ENCODE data around the gene SLC7A5.

SLC7A5 gene

GRCh38 chr16:87897521-87898505, 28.5 kb upstream of the SLC7A5 start:
- TF ChIP-seq TEAD4 (IDR thresholded peaks at IDR 0.05) (no peak), TAF1 (IDR thresholded peaks at IDR 0.05; ENCODE audit: low read depth) (no peak), NFIC (IDR thresholded peaks at IDR 0.05) (no peak), CREB1 (IDR thresholded peaks at IDR 0.05; ENCODE audit: low read depth) (no peak), TCF12 (IDR thresholded peaks at IDR 0.05; ENCODE audit: low read depth) (no peak), FOXM1 (IDR thresholded peaks at IDR 0.05; ENCODE audit: borderline replicate concordance, low read depth) (no peak), CEBPB (IDR thresholded peaks at IDR 0.05) (no peak), ZBTB7A (IDR thresholded peaks at IDR 0.05; ENCODE audit: low read depth) (no peak), EGR1 (IDR thresholded peaks at IDR 0.05) (no peak), EP300 (IDR thresholded peaks at IDR 0.05; ENCODE audit: borderline replicate concordance) (no peak), RAD21 (IDR thresholded peaks at IDR 0.05; ENCODE audit: low read depth) (no peak), YY1 (IDR thresholded peaks at IDR 0.05; ENCODE audit: low read depth) (no peak)
- TF ChIP-seq, protein P1, sequence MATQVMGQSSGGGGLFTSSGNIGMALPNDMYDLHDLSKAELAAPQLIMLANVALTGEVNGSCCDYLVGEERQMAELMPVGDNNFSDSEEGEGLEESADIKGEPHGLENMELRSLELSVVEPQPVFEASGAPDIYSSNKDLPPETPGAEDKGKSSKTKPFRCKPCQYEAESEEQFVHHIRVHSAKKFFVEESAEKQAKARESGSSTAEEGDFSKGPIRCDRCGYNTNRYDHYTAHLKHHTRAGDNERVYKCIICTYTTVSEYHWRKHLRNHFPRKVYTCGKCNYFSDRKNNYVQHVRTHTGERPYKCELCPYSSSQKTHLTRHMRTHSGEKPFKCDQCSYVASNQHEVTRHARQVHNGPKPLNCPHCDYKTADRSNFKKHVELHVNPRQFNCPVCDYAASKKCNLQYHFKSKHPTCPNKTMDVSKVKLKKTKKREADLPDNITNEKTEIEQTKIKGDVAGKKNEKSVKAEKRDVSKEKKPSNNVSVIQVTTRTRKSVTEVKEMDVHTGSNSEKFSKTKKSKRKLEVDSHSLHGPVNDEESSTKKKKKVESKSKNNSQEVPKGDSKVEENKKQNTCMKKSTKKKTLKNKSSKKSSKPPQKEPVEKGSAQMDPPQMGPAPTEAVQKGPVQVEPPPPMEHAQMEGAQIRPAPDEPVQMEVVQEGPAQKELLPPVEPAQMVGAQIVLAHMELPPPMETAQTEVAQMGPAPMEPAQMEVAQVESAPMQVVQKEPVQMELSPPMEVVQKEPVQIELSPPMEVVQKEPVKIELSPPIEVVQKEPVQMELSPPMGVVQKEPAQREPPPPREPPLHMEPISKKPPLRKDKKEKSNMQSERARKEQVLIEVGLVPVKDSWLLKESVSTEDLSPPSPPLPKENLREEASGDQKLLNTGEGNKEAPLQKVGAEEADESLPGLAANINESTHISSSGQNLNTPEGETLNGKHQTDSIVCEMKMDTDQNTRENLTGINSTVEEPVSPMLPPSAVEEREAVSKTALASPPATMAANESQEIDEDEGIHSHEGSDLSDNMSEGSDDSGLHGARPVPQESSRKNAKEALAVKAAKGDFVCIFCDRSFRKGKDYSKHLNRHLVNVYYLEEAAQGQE (IDR thresholded peaks at IDR 0.05; ENCODE audit: low read depth): no peak
- TF ChIP-seq, protein P2, sequence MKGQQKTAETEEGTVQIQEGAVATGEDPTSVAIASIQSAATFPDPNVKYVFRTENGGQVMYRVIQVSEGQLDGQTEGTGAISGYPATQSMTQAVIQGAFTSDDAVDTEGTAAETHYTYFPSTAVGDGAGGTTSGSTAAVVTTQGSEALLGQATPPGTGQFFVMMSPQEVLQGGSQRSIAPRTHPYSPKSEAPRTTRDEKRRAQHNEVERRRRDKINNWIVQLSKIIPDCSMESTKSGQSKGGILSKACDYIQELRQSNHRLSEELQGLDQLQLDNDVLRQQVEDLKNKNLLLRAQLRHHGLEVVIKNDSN (IDR thresholded peaks at IDR 0.05): no peak
- TF ChIP-seq, protein P3, sequence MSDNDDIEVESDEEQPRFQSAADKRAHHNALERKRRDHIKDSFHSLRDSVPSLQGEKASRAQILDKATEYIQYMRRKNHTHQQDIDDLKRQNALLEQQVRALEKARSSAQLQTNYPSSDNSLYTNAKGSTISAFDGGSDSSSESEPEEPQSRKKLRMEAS (IDR thresholded peaks at IDR 0.05): no peak

- no peak for TF ChIP-seq EGR1 (IDR thresholded peaks at IDR 0.05)
- no peak for TF ChIP-seq RAD21 (IDR thresholded peaks at IDR 0.05; ENCODE audit: low read depth)
- TF ChIP-seq NFIC (IDR thresholded peaks at IDR 0.05): no peak
- no peak for TF ChIP-seq YY1 (IDR thresholded peaks at IDR 0.05; ENCODE audit: low read depth)
- no peak for TF ChIP-seq TCF12 (IDR thresholded peaks at IDR 0.05; ENCODE audit: low read depth)
- TF ChIP-seq, protein P1 (IDR thresholded peaks at IDR 0.05; ENCODE audit: low read depth): no peak
- TF ChIP-seq TEAD4 (IDR thresholded peaks at IDR 0.05): no peak
- TF ChIP-seq TAF1 (IDR thresholded peaks at IDR 0.05; ENCODE audit: low read depth): no peak
- no peak for TF ChIP-seq CEBPB (IDR thresholded peaks at IDR 0.05)
- TF ChIP-seq FOXM1 (IDR thresholded peaks at IDR 0.05; ENCODE audit: borderline replicate concordance, low read depth): no peak
- TF ChIP-seq, protein P3 (IDR thresholded peaks at IDR 0.05): no peak
- TF ChIP-seq EP300 (IDR thresholded peaks at IDR 0.05; ENCODE audit: borderline replicate concordance): no peak
- TF ChIP-seq ZBTB7A (IDR thresholded peaks at IDR 0.05; ENCODE audit: low read depth): no peak
- no peak for TF ChIP-seq CREB1 (IDR thresholded peaks at IDR 0.05; ENCODE audit: low read depth)
- TF ChIP-seq, protein P2 (IDR thresholded peaks at IDR 0.05): no peak
Measured at GRCh38 chr16:87895641-87896141, 26.4 kb upstream of the SLC7A5 start.

GRCh38 chr16:87891764-87892163, 22.5 kb upstream of the SLC7A5 start:
- TF ChIP-seq YY1 (IDR thresholded peaks at IDR 0.05; ENCODE audit: low read depth) (no peak), TAF1 (IDR thresholded peaks at IDR 0.05; ENCODE audit: low read depth) (no peak), CREB1 (IDR thresholded peaks at IDR 0.05; ENCODE audit: low read depth) (no peak), EP300 (IDR thresholded peaks at IDR 0.05; ENCODE audit: borderline replicate concordance) (no peak), TEAD4 (IDR thresholded peaks at IDR 0.05) (no peak), EGR1 (IDR thresholded peaks at IDR 0.05) (no peak), ZBTB7A (IDR thresholded peaks at IDR 0.05; ENCODE audit: low read depth) (no peak), FOXM1 (IDR thresholded peaks at IDR 0.05; ENCODE audit: borderline replicate concordance, low read depth) (no peak), CEBPB (IDR thresholded peaks at IDR 0.05) (no peak), TCF12 (IDR thresholded peaks at IDR 0.05; ENCODE audit: low read depth) (no peak), RAD21 (IDR thresholded peaks at IDR 0.05; ENCODE audit: low read depth) (no peak)
- TF ChIP-seq, protein P2 (IDR thresholded peaks at IDR 0.05): no peak
- TF ChIP-seq, protein P3 (IDR thresholded peaks at IDR 0.05): no peak
- TF ChIP-seq, protein P1 (IDR thresholded peaks at IDR 0.05; ENCODE audit: low read depth): no peak
